ENCODE measurements around the gene CERK.

Gene CERK

DNA sequence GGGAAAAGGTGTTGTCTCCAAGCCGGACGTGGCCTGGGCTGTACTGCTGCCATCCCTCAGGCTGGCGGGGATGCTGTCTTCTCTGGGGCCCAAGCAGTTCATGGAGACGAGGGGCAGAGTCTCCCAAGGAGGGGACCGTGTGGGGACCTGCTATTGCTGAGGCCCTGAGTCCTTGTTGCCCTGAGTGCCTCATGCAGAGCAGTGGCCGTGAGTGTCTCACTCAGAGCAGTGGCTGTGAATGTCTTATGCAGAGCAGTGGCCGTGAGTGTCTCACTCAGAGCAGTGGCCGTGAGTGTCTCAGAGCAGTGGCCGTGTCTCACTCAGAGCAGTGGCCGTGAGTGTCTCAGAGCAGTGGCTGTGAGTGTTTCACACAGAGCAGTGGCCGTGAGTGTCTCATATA lies 63.1 kb downstream of the CERK start:
- TF ChIP-seq KLF10 (tag by site-specific recombination; IDR thresholded peaks at IDR 0.05): no peak
- no peak for TF ChIP-seq KLF7 (tag by site-specific recombination; IDR thresholded peaks at IDR 0.05; ENCODE audit: borderline replicate concordance)
- no peak for TF ChIP-seq PRDM1 (tag by site-specific recombination; IDR thresholded peaks at IDR 0.05)
- TF ChIP-seq, protein P1, sequence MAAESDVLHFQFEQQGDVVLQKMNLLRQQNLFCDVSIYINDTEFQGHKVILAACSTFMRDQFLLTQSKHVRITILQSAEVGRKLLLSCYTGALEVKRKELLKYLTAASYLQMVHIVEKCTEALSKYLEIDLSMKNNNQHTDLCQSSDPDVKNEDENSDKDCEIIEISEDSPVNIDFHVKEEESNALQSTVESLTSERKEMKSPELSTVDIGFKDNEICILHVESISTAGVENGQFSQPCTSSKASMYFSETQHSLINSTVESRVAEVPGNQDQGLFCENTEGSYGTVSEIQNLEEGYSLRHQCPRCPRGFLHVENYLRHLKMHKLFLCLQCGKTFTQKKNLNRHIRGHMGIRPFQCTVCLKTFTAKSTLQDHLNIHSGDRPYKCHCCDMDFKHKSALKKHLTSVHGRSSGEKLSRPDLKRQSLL (tag by site-specific recombination; IDR thresholded peaks at IDR 0.05): no peak
- TF ChIP-seq MEIS1 (CRISPR knock-in tag; IDR thresholded peaks at IDR 0.05; ENCODE audit: borderline replicate concordance): no peak
- TF ChIP-seq ZBTB21 (tag by site-specific recombination; IDR thresholded peaks at IDR 0.05): no peak
- TF ChIP-seq, protein P2, sequence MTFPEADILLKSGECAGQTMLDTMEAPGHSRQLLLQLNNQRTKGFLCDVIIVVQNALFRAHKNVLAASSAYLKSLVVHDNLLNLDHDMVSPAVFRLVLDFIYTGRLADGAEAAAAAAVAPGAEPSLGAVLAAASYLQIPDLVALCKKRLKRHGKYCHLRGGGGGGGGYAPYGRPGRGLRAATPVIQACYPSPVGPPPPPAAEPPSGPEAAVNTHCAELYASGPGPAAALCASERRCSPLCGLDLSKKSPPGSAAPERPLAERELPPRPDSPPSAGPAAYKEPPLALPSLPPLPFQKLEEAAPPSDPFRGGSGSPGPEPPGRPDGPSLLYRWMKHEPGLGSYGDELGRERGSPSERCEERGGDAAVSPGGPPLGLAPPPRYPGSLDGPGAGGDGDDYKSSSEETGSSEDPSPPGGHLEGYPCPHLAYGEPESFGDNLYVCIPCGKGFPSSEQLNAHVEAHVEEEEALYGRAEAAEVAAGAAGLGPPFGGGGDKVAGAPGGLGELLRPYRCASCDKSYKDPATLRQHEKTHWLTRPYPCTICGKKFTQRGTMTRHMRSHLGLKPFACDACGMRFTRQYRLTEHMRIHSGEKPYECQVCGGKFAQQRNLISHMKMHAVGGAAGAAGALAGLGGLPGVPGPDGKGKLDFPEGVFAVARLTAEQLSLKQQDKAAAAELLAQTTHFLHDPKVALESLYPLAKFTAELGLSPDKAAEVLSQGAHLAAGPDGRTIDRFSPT (tag by site-specific recombination; IDR thresholded peaks at IDR 0.05): no peak
- TF ChIP-seq ZXDB (tag by site-specific recombination; IDR thresholded peaks at IDR 0.05): no peak
- TF ChIP-seq, protein P3, sequence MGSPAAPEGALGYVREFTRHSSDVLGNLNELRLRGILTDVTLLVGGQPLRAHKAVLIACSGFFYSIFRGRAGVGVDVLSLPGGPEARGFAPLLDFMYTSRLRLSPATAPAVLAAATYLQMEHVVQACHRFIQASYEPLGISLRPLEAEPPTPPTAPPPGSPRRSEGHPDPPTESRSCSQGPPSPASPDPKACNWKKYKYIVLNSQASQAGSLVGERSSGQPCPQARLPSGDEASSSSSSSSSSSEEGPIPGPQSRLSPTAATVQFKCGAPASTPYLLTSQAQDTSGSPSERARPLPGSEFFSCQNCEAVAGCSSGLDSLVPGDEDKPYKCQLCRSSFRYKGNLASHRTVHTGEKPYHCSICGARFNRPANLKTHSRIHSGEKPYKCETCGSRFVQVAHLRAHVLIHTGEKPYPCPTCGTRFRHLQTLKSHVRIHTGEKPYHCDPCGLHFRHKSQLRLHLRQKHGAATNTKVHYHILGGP (tag by site-specific recombination; IDR thresholded peaks at IDR 0.05): no peak
- no peak for TF ChIP-seq ZNF777 (tag by site-specific recombination; IDR thresholded peaks at IDR 0.05; ENCODE audit: borderline replicate concordance)
- no peak for TF ChIP-seq ZNF610 (tag by site-specific recombination; IDR thresholded peaks at IDR 0.05; ENCODE audit: borderline replicate concordance)
- no peak for TF ChIP-seq ZNF341 (tag by site-specific recombination; IDR thresholded peaks at IDR 0.05; ENCODE audit: low read depth)
- Histone ChIP-seq H3K27ac (ENCODE audit: extremely low read depth, low read depth, low read length) (no peak overlapping the region), H3K4me1 (ENCODE audit: control insufficient read depth, insufficient read depth, low read length) (no peaks in the 10 kb centered on the region), H3K36me3 (ENCODE audit: control insufficient read depth in 2 of 2, insufficient read depth in 1 of 2, low read length in 2 of 2) (peaks cover 0 to 63% of the 10 kb centered on the region in 2 experiments; a peak in 2 of 3 replicates), H3K9me3 (ENCODE audit: control insufficient read depth, insufficient read depth, low read depth, low read length) (no peaks in the 10 kb centered on the region), H3K4me3 (ENCODE audit: low read depth, low read length) (no peak overlapping the region)
- CTCF ChIA-PET: no interaction called here
- POLR2A ChIA-PET: no interaction called here

DNA sequence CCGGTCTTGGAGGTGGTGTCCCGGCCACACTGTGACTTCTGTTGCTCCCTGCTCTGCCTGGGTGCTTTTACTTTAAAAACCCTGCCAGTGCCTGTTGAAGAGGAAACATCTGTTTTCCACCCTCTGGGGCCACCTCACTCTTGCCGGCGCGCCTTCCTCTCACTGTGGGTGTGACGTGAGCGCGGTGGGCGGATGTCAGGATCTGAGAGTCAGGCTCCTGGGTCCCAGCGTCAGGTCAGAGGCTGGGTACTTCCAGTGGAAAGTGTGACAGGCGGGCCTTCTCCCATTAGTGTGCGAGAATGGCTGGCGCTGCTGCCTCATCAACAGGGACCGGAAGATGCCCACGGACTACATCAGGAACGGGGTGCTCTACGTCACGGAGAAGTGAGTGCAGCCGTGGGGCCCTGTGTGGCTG lies 63.7 kb downstream of the CERK start:
- Histone ChIP-seq H3K36me3 (ENCODE audit: control insufficient read depth in 2 of 2, insufficient read depth in 1 of 2, low read length in 2 of 2) (peaks cover 0 to 63% of the 10 kb centered on the region in 2 experiments; a peak in 2 of 3 replicates), H3K4me3 (ENCODE audit: low read depth, low read length) (no peak overlapping the region), H3K27ac (ENCODE audit: extremely low read depth, low read depth, low read length) (no peak overlapping the region), H3K9me3 (ENCODE audit: control insufficient read depth, insufficient read depth, low read depth, low read length) (no peaks in the 10 kb centered on the region), H3K4me1 (ENCODE audit: control insufficient read depth, insufficient read depth, low read length) (no peaks in the 10 kb centered on the region)
- ChIA-PET CTCF (no interaction called here), POLR2A (no interaction called here)
- no peak for TF ChIP-seq ZFP37 (tag by site-specific recombination; IDR thresholded peaks at IDR 0.05)
- TF ChIP-seq ZFP41 (tag by site-specific recombination; IDR thresholded peaks at IDR 0.05; ENCODE audit: borderline replicate concordance): no peak
- no peak for TF ChIP-seq GFI1B (tag by site-specific recombination; IDR thresholded peaks at IDR 0.05)
- TF ChIP-seq ZNF658 (tag by site-specific recombination; IDR thresholded peaks at IDR 0.05): no peak
- no peak for TF ChIP-seq ZNF654 (tag by site-specific recombination; IDR thresholded peaks at IDR 0.05; ENCODE audit: low read depth)
- no peak for TF ChIP-seq YY1 (tag by site-specific recombination; IDR thresholded peaks at IDR 0.05)
- no peak for TF ChIP-seq ZNF600 (tag by site-specific recombination; IDR thresholded peaks at IDR 0.05)
- no peak for TF ChIP-seq SALL2 (tag by site-specific recombination; IDR thresholded peaks at IDR 0.05; ENCODE audit: borderline replicate concordance)
- no peak for TF ChIP-seq ZNF621 (tag by site-specific recombination; IDR thresholded peaks at IDR 0.05)
- TF ChIP-seq, protein P4, sequence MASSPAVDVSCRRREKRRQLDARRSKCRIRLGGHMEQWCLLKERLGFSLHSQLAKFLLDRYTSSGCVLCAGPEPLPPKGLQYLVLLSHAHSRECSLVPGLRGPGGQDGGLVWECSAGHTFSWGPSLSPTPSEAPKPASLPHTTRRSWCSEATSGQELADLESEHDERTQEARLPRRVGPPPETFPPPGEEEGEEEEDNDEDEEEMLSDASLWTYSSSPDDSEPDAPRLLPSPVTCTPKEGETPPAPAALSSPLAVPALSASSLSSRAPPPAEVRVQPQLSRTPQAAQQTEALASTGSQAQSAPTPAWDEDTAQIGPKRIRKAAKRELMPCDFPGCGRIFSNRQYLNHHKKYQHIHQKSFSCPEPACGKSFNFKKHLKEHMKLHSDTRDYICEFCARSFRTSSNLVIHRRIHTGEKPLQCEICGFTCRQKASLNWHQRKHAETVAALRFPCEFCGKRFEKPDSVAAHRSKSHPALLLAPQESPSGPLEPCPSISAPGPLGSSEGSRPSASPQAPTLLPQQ (tag by site-specific recombination; IDR thresholded peaks at IDR 0.05): no peak
- TF ChIP-seq SCRT2 (tag by site-specific recombination; IDR thresholded peaks at IDR 0.05): no peak
- TF ChIP-seq ZNF791 (tag by site-specific recombination; IDR thresholded peaks at IDR 0.05): no peak
- TF ChIP-seq ZNF157 (tag by site-specific recombination; IDR thresholded peaks at IDR 0.05): no peak
- TF ChIP-seq GLIS2 (tag by site-specific recombination; IDR thresholded peaks at IDR 0.05): no peak
- TF ChIP-seq ZNF521 (tag by site-specific recombination; IDR thresholded peaks at IDR 0.05): no peak
- TF ChIP-seq, protein P5, sequence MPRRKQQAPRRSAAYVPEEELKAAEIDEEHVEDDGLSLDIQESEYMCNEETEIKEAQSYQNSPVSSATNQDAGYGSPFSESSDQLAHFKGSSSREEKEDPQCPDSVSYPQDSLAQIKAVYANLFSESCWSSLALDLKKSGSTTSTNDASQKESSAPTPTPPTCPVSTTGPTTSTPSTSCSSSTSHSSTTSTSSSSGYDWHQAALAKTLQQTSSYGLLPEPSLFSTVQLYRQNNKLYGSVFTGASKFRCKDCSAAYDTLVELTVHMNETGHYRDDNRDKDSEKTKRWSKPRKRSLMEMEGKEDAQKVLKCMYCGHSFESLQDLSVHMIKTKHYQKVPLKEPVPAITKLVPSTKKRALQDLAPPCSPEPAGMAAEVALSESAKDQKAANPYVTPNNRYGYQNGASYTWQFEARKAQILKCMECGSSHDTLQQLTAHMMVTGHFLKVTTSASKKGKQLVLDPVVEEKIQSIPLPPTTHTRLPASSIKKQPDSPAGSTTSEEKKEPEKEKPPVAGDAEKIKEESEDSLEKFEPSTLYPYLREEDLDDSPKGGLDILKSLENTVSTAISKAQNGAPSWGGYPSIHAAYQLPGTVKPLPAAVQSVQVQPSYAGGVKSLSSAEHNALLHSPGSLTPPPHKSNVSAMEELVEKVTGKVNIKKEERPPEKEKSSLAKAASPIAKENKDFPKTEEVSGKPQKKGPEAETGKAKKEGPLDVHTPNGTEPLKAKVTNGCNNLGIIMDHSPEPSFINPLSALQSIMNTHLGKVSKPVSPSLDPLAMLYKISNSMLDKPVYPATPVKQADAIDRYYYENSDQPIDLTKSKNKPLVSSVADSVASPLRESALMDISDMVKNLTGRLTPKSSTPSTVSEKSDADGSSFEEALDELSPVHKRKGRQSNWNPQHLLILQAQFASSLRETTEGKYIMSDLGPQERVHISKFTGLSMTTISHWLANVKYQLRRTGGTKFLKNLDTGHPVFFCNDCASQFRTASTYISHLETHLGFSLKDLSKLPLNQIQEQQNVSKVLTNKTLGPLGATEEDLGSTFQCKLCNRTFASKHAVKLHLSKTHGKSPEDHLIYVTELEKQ (tag by site-specific recombination; IDR thresholded peaks at IDR 0.05; ENCODE audit: borderline replicate concordance): no peak

Measured in HEK293 (cell line).